ENCODE measurements around the gene OPRD1.

- TF ChIP-seq FOXK2 (IDR thresholded peaks at IDR 0.05) (no peak), FOXA1 (IDR thresholded peaks at IDR 0.05) (no peak), BHLHE40 (IDR thresholded peaks at IDR 0.05; ENCODE audit: borderline replicate concordance) (no peak)
Observed at GRCh38 chr1:28796352-28797211, 15.4 kb upstream of the OPRD1 start.

Data from HEK293T (cell line).